HPDE6-E6E7 (cell line): ENCODE data around the gene AGAP1.

Experiments
- DNase-seq: peaks from one replicate; pipeline ENCODE4 v3.0.0; 2011; ENCODE audit warnings: missing footprints; ENCODE audit errors: extremely low spot score

Gene AGAP1

GRCh38 chr2:235710933-235711332, 217.1 kb downstream of the AGAP1 start:
- no peak for DNase-seq

- DNase-seq: no peak
These were observed 217.7 kb downstream of the AGAP1 start for GRCh38 chr2:235711527-235711926.

GRCh38 chr2:235712176-235712575, 218.3 kb downstream of the AGAP1 start:
- DNase-seq: no peak

- DNase-seq: no peak
These were observed 219.3 kb downstream of the AGAP1 start for GRCh38 chr2:235713189-235713588.

GRCh38 chr2:235715601-235716000, 221.8 kb downstream of the AGAP1 start:
- DNase-seq: no peak

- no peak for DNase-seq
These were observed 223.1 kb downstream of the AGAP1 start for GRCh38 chr2:235716875-235717496.

GRCh38 chr2:235719146-235719942, 225.5 kb downstream of the AGAP1 start:
- no peak for DNase-seq

- DNase-seq: no peak
These were observed 227.8 kb downstream of the AGAP1 start for GRCh38 chr2:235721625-235722024.

GRCh38 chr2:235722869-235723268, 229.0 kb downstream of the AGAP1 start:
- DNase-seq: no peak

- no peak for DNase-seq
These were observed 229.5 kb downstream of the AGAP1 start for GRCh38 chr2:235723371-235723770.

- DNase-seq: no peak
These were observed 230.1 kb downstream of the AGAP1 start for GRCh38 chr2:235723811-235724465.

GRCh38 chr2:235725016-235725489, 231.2 kb downstream of the AGAP1 start:
- DNase-seq: no peak

GRCh38 chr2:235725841-235726240, 232.0 kb downstream of the AGAP1 start:
- no peak for DNase-seq

GRCh38 chr2:235726554-235726953, 232.7 kb downstream of the AGAP1 start:
- no peak for DNase-seq

GRCh38 chr2:235727174-235727573, 233.3 kb downstream of the AGAP1 start:
- DNase-seq: no peak

GRCh38 chr2:235727891-235728799, 234.3 kb downstream of the AGAP1 start:
- no peak for DNase-seq

- DNase-seq: no peak
These were observed 235.1 kb downstream of the AGAP1 start for GRCh38 chr2:235728800-235729556.

- DNase-seq: no peak
These were observed 235.7 kb downstream of the AGAP1 start for GRCh38 chr2:235729557-235729947.

- no peak for DNase-seq
These were observed 236.3 kb downstream of the AGAP1 start for GRCh38 chr2:235730115-235730514.

GRCh38 chr2:235733761-235734160, 239.9 kb downstream of the AGAP1 start:
- no peak for DNase-seq

- DNase-seq: no peak
These were observed 240.3 kb downstream of the AGAP1 start for GRCh38 chr2:235734168-235734567.
